Prostate gland (tissue), 2 donors: Measurements from ENCODE around the gene PTK6. TPM values are rescaled to one million over a fixed set of nuclear protein-coding genes. Genes with fewer than 3 reads are reported as not detected.

ENCODE experiments used
- DNase-seq: peaks from one replicate; pipeline ENCODE4 v3.0.0-alpha.2; 2019; ENCODE audit warnings: low spot score
- H3K27ac ChIP-seq, 2 donors: fragments of 200-600 bp; sonication (generic); 2 replicates each; pipeline ENCODE4 v1.5.1; 2017 to 2019
- H3K27me3 ChIP-seq: fragments of 200-600 bp; sonication (generic); replicated peaks from 2 replicates; pipeline ENCODE4 v1.5.1; 2019; ENCODE audit not compliant: insufficient read depth
- H3K36me3 ChIP-seq, 2 donors: fragments of 200-600 bp; sonication (generic); 1 replicate in 1 of 2; 2 replicates in 1 of 2; pipeline versions ENCODE4 v1.5.1 to v1.8.1; 2017 to 2019
- H3K4me1 ChIP-seq: fragments of 200-600 bp; sonication (generic); replicated peaks from 2 replicates; pipeline ENCODE4 v1.5.1; 2019
- H3K4me3 ChIP-seq, 2 donors: fragments of 200-600 bp; sonication (generic); 2 replicates each; pipeline ENCODE4 v1.5.1; 2017 to 2019
- H3K9me3 ChIP-seq: fragments of 200-600 bp; sonication (generic); 2 replicates; pipeline ENCODE4 v1.5.1; 2017
- POLR2A ChIP-seq: fragments of 450-650 bp; IDR thresholded peaks from one replicate; pipeline ENCODE4 v1.6.1; 2016; ENCODE audit warnings: antibody characterized with exemption, mild to moderate bottlenecking
- POLR2AphosphoS5 ChIP-seq: sonication (generic); formaldehyde crosslinking; IDR thresholded peaks from one replicate; pipeline ENCODE4 v1.6.1; 2017; ENCODE audit warnings: antibody characterized with exemption
- WGBS: methylation state at CpG from one replicate; pipeline ENCODE4 v1.1.5; 2018; 5-methylcytosine and 5-hydroxymethylcytosine counted together
- intact Hi-C: fragments of 100-400 bp; cut with DNase I; formaldehyde crosslinking; loops from one replicate; pipeline ENCODE4 v1.14.2; 2022
- total RNA-seq, 2 donors: library from RNA; depleted of rRNA; stranded (reverse); fragments of >200 nt; gene quantifications; one replicate each; pipeline ENCODE4 v1.1.0, GENCODE V29; 2016
- TF ChIP-seq, protein P1 (sequence below), 4 experiments: fragments of 200-600 bp in 2 of 4; fragments of 450-650 bp in 2 of 4; sonication (generic) in 2 of 4; IDR thresholded peaks; 1 replicate in 3 of 4; 2 replicates in 1 of 4; pipeline ENCODE4 v1.5.1; 2016 to 2019; ENCODE audit warnings: antibody characterized with exemption in 4 of 4, mild to moderate bottlenecking in 2 of 4, moderate library complexity in 2 of 4

PTK6 gene
- total RNA-seq, 2 donors from 2014 or later = 0.77 to 1.1 TPM

- no peaks in the 10 kb centered on the region for H3K36me3 ChIP-seq
- no peak overlapping the region for H3K27ac ChIP-seq
- TF ChIP-seq POLR2A = no peak
- no peak for TF ChIP-seq POLR2AphosphoS5
- TF ChIP-seq, protein P1, sequence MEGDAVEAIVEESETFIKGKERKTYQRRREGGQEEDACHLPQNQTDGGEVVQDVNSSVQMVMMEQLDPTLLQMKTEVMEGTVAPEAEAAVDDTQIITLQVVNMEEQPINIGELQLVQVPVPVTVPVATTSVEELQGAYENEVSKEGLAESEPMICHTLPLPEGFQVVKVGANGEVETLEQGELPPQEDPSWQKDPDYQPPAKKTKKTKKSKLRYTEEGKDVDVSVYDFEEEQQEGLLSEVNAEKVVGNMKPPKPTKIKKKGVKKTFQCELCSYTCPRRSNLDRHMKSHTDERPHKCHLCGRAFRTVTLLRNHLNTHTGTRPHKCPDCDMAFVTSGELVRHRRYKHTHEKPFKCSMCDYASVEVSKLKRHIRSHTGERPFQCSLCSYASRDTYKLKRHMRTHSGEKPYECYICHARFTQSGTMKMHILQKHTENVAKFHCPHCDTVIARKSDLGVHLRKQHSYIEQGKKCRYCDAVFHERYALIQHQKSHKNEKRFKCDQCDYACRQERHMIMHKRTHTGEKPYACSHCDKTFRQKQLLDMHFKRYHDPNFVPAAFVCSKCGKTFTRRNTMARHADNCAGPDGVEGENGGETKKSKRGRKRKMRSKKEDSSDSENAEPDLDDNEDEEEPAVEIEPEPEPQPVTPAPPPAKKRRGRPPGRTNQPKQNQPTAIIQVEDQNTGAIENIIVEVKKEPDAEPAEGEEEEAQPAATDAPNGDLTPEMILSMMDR (IDR thresholded peaks at IDR 0.05) = no peak
- no peak overlapping the region for H3K4me3 ChIP-seq
- no peaks in the 10 kb centered on the region for H3K4me1 ChIP-seq
- H3K9me3 ChIP-seq = no peaks in the 10 kb centered on the region
- intact Hi-C loops = no loop called here
- WGBS = 17% methylated on average over 63 of the region's 83 CpGs
- peaks cover 13% of the 10 kb centered on the region for H3K27me3 ChIP-seq
- DNase-seq = no peak
These were observed 48.6 kb downstream of the PTK6 start for GRCh38 chr20:63488315-63489251.

GRCh38 chr20:63487781-63488241 lies 49.4 kb downstream of the PTK6 start:
- WGBS = 26% methylated on average over 21 of the region's 40 CpGs
- Histone ChIP-seq H3K4me1 (no peaks in the 10 kb centered on the region), H3K27ac (no peak overlapping the region), H3K27me3 (peaks cover 13% of the 10 kb centered on the region), H3K36me3 (no peaks in the 10 kb centered on the region), H3K4me3 (no peak overlapping the region), H3K9me3 (no peaks in the 10 kb centered on the region)
- DNase-seq = no peak
- TF ChIP-seq POLR2AphosphoS5 = no peak
- TF ChIP-seq POLR2A = no peak
- TF ChIP-seq, protein P1 (IDR thresholded peaks at IDR 0.05) = no peak
- intact Hi-C loops = no loop called here

GRCh38 chr20:63487116-63487764 lies 49.9 kb downstream of the PTK6 start:
- H3K9me3 ChIP-seq = no peaks in the 10 kb centered on the region
- no peaks in the 10 kb centered on the region for H3K36me3 ChIP-seq
- WGBS = 45% methylated on average over 14 of the region's 14 CpGs
- no peak overlapping the region for H3K4me3 ChIP-seq
- intact Hi-C loops = no loop called here
- no peak for TF ChIP-seq POLR2A
- TF ChIP-seq, protein P1 (IDR thresholded peaks at IDR 0.05) = no peak
- TF ChIP-seq POLR2AphosphoS5 = no peak
- H3K4me1 ChIP-seq = no peaks in the 10 kb centered on the region
- H3K27ac ChIP-seq = no peak overlapping the region
- H3K27me3 ChIP-seq = peaks cover 13% of the 10 kb centered on the region
- DNase-seq = no peak

- no peak for DNase-seq
- peaks cover 13% of the 10 kb centered on the region for H3K27me3 ChIP-seq
- WGBS = 96% methylated on average over 17 of the region's 17 CpGs
- intact Hi-C loops = no loop called here
- H3K9me3 ChIP-seq = no peaks in the 10 kb centered on the region
- no peak overlapping the region for H3K4me3 ChIP-seq
- no peaks in the 10 kb centered on the region for H3K4me1 ChIP-seq
- no peaks in the 10 kb centered on the region for H3K36me3 ChIP-seq
- H3K27ac ChIP-seq = no peak overlapping the region
- TF ChIP-seq POLR2AphosphoS5 (no peak), POLR2A (no peak)
- TF ChIP-seq, protein P1 (IDR thresholded peaks at IDR 0.05) = no peak
These were observed 50.8 kb downstream of the PTK6 start for GRCh38 chr20:63486300-63486855.
